Liver (tissue), 3 donors: ENCODE results near the gene GP1BB.

ENCODE experiments used
- EGR1 ChIP-seq, 2 donors: IDR thresholded peaks; 2 replicates each; pipeline ENCODE4 v1.6.1; 2016 to 2018; ENCODE audit warnings: antibody characterized with exemption in 2 of 2, low read depth in 2 of 2
- FOXA2 ChIP-seq: IDR thresholded peaks from 2 replicates; pipeline ENCODE4 v1.6.1; 2016; ENCODE audit warnings: antibody characterized with exemption
- GABPA ChIP-seq, 2 donors: IDR thresholded peaks in 1 of 2; conservative IDR thresholded peaks in 1 of 2; 2 replicates each; pipeline ENCODE4 v1.6.1; 2016; ENCODE audit warnings: antibody characterized with exemption in 2 of 2, mild to moderate bottlenecking in 1 of 2, moderate library complexity in 1 of 2
- HNF4A ChIP-seq, 2 donors: conservative IDR thresholded peaks; 2 replicates each; pipeline ENCODE4 v1.6.1; 2016; ENCODE audit warnings: antibody characterized with exemption in 2 of 2, mild to moderate bottlenecking in 2 of 2
- JUND ChIP-seq, 2 donors: IDR thresholded peaks; 2 replicates each; pipeline ENCODE4 v1.6.1; 2016; ENCODE audit warnings: antibody characterized with exemption in 2 of 2
- NR2F2 ChIP-seq: IDR thresholded peaks from 2 replicates; pipeline ENCODE4 v1.6.1; 2016; ENCODE audit warnings: antibody characterized with exemption
- RAD21 ChIP-seq, 2 donors: IDR thresholded peaks; 2 replicates each; pipeline ENCODE4 v1.6.1; 2016; ENCODE audit warnings: antibody characterized with exemption in 2 of 2, mild to moderate bottlenecking in 2 of 2
- SP1 ChIP-seq: IDR thresholded peaks from 2 replicates; pipeline ENCODE4 v1.6.1; 2018; ENCODE audit warnings: antibody characterized with exemption, mild to moderate bottlenecking
- TAF1 ChIP-seq: conservative IDR thresholded peaks from 2 replicates; pipeline ENCODE4 v1.6.1; 2016; ENCODE audit warnings: antibody characterized with exemption, mild to moderate bottlenecking
- YY1 ChIP-seq: IDR thresholded peaks from 2 replicates; pipeline ENCODE4 v1.6.1; 2016; ENCODE audit warnings: antibody characterized with exemption, mild to moderate bottlenecking
- TF ChIP-seq, protein P1 (sequence below): IDR thresholded peaks from 2 replicates; pipeline ENCODE4 v1.6.1; 2016; ENCODE audit warnings: antibody characterized with exemption
- TF ChIP-seq, protein P2 (sequence below): fragments of 150-350 bp; IDR thresholded peaks from 2 replicates; pipeline ENCODE4 v1.5.1; 2017; ENCODE audit warnings: improper control_type of control experiment, low read depth, low read length; ENCODE audit not compliant: missing input control
- TF ChIP-seq, protein P3 (sequence below): IDR thresholded peaks from 2 replicates; pipeline ENCODE4 v1.6.1; 2016; ENCODE audit warnings: antibody characterized with exemption
- TF ChIP-seq, protein P4 (sequence below): IDR thresholded peaks from 2 replicates; pipeline ENCODE4 v1.6.1; 2016; ENCODE audit warnings: antibody characterized with exemption, mild to moderate bottlenecking
- donor health status: healthy.
- donor health status: healthy.

DNA sequence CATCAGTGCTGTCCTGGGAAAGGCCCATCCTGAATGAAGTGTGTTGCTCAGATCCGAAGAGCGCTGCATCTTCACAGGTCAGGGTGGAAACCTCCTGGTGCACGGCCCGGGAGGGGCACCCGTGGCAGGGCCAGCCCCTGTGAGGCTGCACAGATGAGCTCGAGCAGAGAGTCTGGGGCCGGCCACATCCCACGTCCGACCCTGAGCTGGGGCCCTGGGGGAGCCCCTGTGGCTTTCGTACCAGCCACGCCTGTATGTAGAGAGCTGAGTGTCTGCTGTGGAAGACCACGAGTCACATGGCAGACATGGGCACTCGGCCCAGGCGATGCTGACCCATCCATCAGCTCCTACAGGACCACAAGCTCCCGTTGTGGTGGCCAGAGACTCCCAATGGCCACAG, 33.9 kb upstream of the GP1BB start:
- TF ChIP-seq HNF4A (conservative IDR thresholded peaks at IDR 0.05) (no peak), SP1 (no peak), YY1 (no peak), RAD21 (IDR thresholded peaks at IDR 0.05) (no peak), NR2F2 (no peak), GABPA (IDR thresholded peaks at IDR 0.05 in 1 of 2, conservative IDR thresholded peaks at IDR 0.05 in 1 of 2) (no peak), EGR1 (IDR thresholded peaks at IDR 0.05; ENCODE audit: low read depth in 2 of 2) (no peak), JUND (IDR thresholded peaks at IDR 0.05) (no peak), FOXA2 (no peak), TAF1 (no peak)
- TF ChIP-seq, protein P1, sequence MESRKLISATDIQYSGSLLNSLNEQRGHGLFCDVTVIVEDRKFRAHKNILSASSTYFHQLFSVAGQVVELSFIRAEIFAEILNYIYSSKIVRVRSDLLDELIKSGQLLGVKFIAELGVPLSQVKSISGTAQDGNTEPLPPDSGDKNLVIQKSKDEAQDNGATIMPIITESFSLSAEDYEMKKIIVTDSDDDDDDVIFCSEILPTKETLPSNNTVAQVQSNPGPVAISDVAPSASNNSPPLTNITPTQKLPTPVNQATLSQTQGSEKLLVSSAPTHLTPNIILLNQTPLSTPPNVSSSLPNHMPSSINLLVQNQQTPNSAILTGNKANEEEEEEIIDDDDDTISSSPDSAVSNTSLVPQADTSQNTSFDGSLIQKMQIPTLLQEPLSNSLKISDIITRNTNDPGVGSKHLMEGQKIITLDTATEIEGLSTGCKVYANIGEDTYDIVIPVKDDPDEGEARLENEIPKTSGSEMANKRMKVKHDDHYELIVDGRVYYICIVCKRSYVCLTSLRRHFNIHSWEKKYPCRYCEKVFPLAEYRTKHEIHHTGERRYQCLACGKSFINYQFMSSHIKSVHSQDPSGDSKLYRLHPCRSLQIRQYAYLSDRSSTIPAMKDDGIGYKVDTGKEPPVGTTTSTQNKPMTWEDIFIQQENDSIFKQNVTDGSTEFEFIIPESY, result no peak
- TF ChIP-seq, protein P2, sequence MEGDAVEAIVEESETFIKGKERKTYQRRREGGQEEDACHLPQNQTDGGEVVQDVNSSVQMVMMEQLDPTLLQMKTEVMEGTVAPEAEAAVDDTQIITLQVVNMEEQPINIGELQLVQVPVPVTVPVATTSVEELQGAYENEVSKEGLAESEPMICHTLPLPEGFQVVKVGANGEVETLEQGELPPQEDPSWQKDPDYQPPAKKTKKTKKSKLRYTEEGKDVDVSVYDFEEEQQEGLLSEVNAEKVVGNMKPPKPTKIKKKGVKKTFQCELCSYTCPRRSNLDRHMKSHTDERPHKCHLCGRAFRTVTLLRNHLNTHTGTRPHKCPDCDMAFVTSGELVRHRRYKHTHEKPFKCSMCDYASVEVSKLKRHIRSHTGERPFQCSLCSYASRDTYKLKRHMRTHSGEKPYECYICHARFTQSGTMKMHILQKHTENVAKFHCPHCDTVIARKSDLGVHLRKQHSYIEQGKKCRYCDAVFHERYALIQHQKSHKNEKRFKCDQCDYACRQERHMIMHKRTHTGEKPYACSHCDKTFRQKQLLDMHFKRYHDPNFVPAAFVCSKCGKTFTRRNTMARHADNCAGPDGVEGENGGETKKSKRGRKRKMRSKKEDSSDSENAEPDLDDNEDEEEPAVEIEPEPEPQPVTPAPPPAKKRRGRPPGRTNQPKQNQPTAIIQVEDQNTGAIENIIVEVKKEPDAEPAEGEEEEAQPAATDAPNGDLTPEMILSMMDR, result no peak
- TF ChIP-seq, protein P3, sequence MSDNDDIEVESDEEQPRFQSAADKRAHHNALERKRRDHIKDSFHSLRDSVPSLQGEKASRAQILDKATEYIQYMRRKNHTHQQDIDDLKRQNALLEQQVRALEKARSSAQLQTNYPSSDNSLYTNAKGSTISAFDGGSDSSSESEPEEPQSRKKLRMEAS, result no peak
- TF ChIP-seq, protein P4, sequence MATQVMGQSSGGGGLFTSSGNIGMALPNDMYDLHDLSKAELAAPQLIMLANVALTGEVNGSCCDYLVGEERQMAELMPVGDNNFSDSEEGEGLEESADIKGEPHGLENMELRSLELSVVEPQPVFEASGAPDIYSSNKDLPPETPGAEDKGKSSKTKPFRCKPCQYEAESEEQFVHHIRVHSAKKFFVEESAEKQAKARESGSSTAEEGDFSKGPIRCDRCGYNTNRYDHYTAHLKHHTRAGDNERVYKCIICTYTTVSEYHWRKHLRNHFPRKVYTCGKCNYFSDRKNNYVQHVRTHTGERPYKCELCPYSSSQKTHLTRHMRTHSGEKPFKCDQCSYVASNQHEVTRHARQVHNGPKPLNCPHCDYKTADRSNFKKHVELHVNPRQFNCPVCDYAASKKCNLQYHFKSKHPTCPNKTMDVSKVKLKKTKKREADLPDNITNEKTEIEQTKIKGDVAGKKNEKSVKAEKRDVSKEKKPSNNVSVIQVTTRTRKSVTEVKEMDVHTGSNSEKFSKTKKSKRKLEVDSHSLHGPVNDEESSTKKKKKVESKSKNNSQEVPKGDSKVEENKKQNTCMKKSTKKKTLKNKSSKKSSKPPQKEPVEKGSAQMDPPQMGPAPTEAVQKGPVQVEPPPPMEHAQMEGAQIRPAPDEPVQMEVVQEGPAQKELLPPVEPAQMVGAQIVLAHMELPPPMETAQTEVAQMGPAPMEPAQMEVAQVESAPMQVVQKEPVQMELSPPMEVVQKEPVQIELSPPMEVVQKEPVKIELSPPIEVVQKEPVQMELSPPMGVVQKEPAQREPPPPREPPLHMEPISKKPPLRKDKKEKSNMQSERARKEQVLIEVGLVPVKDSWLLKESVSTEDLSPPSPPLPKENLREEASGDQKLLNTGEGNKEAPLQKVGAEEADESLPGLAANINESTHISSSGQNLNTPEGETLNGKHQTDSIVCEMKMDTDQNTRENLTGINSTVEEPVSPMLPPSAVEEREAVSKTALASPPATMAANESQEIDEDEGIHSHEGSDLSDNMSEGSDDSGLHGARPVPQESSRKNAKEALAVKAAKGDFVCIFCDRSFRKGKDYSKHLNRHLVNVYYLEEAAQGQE, result no peak
